ENCODE results near the gene DLG2.
A peak's percentile ranks its signal among the peaks of the same experiment; 100 is the strongest.

Gene DLG2

DNA sequence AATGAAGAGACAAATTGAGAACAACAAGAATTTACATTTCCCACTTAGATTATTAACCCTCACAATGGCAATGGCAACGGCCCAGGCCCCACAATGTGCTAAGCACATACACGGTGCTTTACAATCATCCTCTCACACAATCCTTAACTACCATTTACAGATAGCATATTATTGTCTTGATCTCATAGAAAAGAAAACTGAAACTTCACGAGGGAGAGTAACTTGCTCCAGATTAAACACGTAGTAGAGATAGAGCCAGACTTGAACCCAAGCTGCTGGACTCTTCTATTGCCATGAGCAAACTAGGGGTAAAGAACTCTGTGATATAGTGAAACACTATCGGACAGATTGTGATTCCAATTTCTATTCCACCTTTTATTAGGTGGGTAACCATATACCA is 665.1 kb downstream of the DLG2 start:
- no peak for DNase-seq

DNA sequence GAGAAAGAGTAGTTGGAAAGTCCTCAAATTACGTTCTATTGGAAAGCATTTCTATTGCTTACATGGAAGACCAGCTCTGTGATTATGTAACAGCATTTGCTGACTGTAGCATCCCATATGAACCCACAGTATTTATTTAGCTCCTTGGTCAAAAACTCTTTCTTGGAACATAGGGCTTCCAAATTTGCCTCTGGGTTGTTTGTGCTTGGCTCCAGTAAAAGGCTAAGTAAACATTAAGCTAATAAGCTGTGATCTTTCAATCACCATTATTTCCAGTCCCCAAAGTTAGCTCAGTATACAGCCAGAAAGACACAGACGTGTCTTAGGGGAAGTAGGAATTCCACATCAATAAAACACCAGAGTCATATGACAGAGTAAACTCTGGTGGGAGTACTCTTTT is 668.8 kb downstream of the DLG2 start:
- DNase-seq: no peak

DNA sequence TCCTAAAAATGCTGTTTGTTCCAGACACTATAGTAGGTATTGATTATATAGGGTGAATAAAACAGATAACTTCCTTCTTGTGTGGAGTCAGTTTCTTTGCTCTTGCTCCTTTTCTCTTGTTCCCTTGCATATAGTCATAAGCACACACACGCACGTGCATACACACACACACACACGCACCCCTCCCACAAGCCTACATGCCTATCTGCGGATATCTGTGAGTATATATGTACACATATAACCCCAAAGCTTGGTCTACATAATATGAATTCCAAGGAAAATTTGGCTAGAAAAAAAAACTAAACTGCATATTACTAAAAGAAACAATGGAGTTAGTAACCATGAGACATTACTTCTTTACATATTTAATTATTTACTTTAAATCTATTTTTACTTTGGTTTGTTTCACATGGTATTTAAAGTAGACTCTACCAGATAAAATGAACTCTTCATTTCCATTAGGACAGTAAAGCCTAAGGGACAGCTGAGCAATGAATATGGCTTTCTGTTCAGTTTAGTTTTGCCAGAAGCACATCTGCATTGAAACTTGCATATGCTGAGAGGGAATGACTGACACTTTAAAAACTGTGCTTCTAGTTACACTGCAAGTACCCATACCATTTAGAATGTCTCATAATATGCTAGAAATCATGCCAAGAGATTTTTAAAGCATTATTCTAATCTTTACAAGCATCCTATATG is 676.4 kb downstream of the DLG2 start:
- DNase-seq: no peak

DNA sequence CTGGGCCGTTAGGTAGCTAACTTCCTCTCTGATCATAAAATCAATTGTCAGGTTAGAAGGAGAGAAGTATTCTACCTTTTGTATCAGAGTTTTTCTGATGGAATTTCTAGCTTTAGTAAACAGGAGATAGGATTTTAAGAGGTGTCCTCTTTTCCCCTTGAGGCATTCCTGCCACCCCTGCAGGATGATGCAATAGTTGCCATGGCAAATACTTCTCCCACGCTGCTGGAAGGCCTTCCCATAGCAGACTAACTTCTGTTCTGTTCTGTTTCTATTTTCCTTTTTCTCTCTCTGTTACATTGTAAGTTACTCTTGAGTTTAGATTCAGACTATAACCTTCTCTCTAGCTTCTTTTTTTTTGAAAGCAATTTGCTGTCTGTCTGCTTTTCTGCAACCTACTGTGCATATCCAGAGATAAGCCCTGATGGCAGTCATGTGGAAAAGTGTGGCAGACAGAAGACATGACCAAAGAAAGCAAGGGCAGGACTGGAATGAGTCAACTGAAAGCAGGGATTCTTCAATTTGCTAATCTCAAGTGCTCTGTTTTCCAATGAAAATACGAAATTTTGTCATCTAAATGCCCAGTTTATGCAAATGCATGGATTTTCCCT is 679.1 kb downstream of the DLG2 start:
- DNase-seq: peak; percentile 66

DNA sequence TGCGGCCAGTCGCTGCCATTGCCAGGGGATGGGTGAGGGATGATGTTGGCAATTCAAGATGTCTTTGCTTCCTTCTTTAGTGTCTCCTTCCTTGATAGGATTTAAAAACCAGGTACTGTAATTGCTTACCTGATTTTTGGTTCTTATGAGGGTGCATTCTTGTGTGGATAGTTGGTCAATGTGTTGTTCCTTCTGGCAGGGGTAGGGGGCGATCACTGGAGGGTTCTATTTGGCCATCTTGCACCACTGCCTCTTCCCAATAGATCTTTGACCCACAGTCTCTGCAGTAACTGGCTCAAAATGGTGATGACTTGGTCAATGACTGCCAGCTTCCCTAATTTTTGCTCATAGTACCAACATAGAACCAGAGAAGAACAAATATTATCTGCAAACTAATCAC is 680.1 kb downstream of the DLG2 start:
- DNase-seq: no peak

DNA sequence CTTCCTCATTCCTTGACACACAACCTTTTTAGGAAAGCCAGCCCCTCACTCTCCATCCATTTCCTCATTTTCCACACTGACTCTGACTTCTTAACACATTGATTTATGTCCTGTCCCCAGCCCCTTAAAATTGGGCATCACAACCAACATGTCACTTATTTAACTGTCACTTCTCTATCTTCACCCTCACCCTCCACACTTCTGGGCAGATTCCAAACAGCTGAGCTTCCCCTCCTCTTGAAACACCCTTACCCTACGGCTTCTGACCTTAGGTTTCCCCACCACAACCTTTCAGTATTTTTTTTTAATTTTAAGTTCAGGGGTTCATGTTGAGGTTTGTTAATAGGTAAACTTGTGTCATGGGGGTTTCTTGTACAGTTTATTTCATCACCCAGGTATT is 696.3 kb downstream of the DLG2 start:
- no peak for DNase-seq

DNA sequence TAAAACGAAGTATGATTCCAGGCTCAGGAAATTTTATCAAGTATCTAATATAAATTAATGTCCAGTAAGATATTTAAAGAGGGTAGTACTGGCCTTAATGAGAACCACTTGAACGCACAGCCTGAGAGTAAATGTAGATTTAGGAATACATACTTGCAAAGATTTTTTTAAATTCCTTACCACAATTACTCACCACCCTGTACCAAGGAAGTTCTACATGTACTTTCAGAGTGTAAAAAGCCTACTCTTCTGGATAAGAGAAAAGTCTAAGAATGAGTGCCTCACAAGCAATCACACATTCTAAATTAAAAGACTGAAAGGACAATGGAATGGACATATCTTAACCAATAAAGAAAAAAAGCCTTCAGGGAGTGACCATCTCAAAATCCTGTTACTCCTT is 697.4 kb downstream of the DLG2 start:
- no peak for DNase-seq

DNA sequence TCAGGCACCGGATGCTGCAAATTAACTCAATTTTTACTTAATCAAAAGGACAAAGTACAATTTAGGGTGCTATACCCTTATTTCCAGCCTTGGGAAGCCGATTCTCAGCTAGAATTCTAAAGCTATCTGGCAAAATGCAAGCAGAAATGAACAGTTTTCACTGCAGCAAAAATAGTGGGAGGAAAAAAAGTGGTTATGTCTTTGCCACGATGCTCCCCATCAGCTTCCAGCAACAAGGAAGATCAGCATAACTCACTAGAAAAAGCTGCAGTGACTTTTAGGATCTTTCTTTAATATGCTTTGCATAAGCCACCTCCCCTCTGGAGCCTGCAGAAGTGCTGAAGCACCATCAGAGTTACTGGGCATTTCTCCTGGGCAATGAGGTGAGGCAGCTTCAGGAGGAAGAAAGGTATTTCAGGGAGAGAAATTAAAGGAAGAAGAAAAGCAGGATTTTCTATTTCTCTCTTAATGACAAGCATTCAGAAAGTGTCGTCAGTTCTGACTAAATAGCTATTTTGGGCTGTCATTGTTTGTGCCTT is 702.9 kb downstream of the DLG2 start:
- no peak for DNase-seq

DNA sequence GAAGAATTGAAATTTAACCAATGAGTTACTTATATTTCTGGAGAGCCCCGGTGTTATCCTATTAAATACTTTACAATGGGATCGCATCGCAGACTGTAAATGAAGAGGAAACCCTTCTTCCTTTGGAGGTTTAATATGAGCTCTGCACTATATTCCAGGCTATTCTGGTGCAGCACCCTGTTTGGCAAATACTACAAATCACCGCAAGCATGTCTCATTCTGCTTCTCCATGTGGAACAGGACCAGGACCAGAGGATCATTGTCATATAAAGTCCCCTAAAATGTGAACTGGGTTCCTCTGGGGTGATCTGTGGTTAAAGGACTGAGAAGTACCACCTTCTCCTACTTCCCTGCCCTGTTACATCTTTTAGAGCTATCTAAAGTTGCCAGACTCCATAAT is 703.7 kb downstream of the DLG2 start:
- DNase-seq: no peak

DNA sequence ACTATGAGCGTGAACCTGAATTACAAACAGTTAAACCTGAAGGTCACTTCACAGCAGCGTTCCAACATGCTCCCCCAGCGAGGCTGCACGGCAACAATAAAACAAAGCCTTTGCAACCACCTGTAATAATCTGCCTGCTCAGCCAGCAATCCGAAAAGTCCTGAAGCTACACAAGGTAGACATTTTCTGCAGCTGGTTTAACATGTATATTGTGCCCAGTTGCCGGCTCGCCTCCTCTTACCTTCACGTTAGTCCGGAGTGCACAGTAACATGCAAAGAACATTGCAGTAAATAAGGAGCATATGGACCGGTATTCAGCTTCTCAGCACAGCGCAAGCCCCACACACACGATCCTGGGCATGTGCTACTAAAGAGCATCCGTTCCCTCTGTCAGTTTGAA is 704.3 kb downstream of the DLG2 start:
- no peak for DNase-seq

DNA sequence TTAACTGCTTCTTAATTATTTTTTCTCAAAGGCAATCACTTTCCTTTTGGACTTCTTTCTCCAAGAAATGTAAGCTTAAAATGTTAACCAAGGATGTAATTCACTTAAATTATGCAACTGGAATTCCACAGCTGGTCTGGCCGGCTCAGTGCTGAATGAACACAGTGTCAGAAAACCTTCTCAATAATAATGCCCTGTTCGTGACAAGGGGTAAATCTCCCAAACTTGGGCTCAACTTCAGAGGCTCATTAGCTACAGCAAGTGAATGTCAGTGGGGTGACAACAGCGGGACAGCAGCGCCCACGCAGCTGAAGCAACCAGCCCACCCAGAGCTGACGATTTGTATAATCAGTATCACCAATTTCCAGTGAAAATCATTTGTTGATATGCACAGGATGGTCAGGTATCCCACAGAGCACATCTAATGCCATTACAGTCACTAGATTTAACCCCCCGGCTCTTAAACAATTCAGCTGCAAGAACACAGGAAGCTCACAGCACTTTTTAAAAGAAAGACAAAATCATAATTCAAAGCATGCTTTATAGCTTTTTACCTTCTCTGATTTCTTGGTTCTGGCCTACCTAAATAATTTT is 704.8 kb downstream of the DLG2 start:
- no peak for DNase-seq

DNA sequence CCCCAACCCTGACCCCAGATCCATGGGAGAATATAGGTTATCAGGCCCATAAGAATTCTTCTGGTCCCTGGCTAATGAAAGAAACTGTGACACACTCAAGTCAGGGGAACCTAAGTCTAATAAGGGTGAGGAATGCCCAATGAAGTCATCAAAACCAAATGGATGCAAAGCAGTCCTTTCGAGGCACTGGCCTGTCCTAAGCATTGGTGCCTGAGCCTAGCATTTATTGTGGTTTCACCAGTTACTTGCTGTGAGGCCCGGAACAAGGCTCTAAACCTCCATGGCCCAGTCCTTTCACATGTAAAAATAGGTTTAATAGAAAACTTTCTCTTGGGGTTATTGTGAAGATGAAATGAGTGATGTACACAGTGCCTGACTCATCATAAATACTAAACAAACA is 712.6 kb downstream of the DLG2 start:
- no peak for DNase-seq

DNA sequence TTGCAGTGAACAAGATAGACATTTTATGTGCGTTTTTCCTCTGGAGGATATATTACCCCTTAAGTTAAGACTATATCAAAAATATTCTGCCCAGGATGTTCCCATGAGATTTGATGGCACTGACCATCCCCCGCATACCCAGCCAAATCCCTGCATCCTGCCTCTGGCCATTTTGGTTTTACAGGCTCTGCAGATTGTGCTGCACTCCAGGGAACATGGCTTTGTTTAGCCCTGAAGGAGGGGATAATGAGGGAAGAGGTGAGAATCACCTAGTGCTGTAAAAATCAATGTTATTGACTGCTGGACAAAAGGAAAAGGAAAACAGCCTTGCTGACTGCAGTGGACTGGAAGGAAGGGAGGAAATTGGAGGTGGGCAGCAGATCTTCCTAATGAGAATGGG is 717.4 kb downstream of the DLG2 start:
- peak; percentile 57 for DNase-seq

DNA sequence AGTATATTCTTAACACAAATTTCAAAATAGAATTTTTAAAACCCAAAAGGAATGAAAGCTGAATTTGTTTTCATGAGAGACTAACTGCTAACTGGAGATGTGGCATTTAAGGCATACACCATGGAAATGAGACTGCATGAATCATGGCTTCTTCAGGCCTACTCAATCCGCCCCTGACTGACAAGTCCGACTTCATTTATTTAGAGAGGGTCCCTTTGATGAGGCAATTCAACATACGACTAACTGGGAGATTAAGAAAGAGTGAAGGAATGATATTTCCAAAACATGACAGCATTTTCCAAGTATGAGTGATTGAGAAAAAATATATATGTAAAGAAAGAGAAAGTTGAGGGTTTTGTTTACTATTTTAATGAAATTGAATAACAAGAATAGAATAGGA is 720.1 kb downstream of the DLG2 start:
- DNase-seq: no peak

DNA sequence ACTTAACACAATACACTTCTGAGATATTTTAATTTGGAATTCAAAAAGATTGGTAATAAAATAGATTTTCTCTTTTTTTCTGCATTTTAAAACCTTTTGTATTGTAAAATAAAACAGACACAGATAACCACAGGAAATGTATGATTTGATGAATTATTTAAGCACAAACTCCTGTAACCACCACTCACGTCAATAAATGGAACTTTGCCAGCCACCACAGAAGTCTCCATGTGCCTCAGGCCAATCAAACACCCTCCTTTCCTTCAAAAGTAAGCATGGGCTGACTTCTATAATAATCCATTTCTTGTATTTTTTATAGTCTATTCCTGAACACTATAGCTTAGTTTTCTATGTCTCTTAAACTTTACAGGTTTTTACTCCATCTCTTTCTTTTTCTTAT is 721.7 kb downstream of the DLG2 start:
- DNase-seq: no peak

DNA sequence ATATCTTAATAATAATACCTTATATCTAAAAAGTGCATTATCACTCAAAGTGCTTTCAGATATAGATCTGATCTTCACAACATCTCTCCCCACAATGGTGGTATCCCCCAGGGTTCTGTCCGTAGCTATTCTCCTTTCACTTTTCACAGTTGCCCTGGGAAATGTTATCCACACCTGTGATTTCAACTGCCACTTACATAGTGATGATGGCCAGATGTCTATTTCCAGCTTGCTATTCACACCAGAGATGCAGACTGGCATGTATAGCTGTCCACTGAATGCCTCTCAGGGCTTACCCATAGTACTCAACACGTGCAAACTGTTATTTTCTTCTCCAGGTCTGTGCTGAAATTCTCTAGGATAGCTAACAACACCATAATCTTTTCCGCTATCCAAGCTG is 724.7 kb downstream of the DLG2 start:
- DNase-seq: peak; percentile 54

DNA sequence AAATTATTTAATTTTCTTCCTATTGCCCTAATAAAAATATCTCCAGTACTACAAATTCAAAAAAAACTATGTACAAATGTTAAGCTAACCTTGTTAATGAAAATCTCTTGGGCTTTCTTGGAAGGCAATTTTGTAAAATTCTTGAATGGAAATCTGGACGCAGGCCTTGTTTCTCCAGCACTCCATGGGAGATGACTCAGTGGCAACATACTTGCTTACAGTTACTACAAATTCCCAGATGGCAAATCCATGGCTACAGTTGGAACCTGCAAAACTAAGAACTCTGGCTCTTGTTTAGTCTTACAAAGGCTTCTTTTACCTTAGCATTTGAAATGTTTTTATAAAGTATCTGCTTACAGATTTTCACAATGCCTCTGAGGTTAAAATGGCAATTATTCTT is 725.2 kb downstream of the DLG2 start:
- DNase-seq: no peak

DNA sequence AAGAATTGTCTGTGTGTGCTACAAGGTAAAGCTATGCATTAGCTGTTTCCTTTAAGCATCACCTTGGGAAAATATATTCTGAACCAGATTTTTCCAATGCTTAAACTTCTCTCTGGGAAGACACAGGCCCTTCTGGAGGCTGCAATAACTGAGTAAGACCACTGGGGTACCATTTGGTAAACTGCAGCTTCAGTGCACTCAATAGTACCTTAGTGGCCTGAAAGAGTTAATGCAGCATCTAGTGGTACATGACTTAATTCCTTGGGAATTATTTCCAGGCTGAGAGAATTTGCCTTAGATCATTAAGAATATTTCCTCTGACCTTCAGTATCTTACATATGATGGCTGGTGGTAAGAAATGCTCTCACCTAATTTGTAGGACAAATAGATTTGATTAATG is 727.4 kb downstream of the DLG2 start:
- DNase-seq: peak; percentile 55

DNA sequence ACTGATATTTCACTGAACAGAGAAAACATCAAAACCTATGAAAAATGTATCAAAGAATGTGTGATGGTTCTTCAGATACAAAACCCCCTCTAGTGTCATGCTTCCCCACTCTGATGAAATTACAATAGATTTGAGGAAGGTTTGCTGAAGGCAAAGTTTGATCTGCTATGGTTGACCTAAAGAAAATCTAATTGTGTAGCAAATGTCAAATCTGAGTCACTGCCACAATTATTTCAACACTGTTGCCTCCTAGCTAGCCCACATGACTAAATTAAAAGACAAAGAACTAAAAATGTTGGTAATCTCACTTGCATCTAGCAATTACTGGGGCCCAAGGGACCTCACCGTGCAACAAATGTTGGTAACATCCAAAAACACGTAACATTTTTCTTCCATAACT is 728.0 kb downstream of the DLG2 start:
- no peak for DNase-seq

DNA sequence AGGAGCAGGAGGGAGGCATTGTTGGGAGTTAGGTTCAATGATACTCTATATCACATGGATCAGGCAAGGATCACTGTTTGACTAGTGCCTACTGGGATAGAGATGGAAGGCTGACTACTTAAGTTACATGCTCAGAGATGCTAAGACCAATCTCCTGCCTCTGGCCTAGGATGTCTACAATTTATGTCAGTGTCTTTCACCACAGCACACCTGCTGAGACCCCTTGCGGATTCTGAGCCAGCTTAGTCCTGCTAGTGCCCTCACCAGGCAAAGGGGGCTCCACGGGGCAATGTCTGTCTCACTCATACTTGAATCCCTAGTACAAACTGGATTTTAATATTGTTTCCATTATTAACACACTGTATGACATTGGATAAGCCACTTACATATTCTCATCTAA is 732.5 kb downstream of the DLG2 start:
- no peak for DNase-seq

DNA sequence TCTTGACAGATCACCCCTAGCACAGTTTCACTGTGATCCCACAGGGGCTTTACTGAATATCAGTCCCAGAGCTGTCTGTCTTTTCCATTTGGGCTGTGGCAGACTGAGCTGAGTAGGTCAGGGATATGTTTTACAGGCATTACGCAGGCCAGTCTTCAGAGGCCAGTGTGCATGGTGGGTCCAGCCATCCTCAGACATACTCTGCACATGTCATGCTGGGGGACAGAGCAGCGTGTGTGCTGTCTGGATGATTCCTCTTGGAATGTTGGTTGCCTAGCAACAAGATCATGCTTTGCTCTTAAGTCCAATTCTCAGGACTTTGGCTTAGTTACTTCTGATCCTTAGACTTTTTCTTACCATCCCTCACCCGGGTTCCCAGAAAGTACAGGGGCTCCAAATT is 736.5 kb downstream of the DLG2 start:
- DNase-seq: peak; percentile 64

DNA sequence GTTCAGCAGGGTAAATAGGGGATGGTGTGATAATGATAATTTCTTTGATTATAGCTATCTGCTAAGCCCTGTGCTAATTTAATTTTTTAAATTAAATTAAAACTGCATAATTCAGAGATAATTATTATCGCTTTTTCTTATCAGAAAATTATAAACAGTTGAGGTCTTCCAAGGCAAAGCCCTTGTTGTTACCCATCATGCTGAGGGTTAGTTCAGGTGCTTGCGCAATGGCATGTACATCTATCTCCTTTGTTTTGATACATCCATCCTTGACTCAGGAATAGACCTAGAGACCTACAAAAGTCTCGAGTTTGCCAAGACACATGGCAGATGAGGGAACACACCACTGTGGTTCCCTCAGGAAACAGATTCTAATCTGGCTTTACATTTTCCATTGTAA is 737.6 kb downstream of the DLG2 start:
- DNase-seq: no peak

DNA sequence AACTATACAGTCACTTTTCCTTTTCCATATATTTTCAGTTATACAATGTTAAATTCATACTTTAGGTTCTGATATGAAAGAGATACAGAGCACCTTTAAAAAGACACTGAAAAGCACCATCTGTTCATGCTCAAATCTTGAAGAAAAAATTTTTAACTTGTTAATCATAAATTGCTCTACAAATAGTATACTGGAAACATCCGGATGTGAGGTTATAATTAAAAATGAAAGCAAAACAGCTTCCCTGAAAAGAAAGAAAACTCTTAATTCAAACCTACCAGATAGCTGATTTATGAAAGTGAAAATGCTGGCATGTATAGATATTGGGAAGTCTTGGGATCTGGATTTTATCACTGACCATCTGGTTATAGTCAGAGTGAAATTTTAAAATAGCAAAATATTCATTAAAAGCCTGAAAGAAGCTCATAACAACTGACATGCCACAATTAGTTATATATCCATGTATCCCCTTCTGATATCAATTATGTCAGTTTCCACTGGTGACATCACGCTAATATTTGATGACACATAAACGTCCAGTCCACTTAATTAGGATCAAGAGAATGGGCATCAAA is 740.0 kb downstream of the DLG2 start:
- DNase-seq: no peak

DNA sequence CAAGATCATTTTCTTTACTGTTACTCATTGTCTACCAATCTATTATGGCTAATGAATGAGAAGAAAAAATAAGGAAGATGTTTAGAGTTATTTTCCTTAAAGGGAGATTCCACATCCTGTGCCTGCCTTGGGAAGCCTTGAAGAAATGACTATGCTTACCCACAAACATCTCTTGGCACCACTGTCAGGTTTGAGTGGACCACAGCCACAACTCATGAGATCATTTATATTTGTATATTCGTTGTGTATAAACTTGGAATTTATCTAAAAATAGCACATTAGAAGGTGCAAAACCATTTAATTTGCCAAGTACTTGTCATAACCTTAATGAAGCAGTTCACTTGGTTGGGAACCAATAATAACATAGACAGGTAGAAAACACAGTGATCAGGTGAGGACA is 740.8 kb downstream of the DLG2 start:
- no peak for DNase-seq

Data from islet precursor cell (in vitro differentiated cells).